Suprapubic skin (tissue), 3 donors: ENCODE results near the gene PRR20G.

ENCODE experiments used
- POLR2A ChIP-seq, 2 donors: fragments of 450-650 bp; IDR thresholded peaks; one replicate each; pipeline ENCODE4 v1.6.1; 2017; ENCODE audit warnings: antibody characterized with exemption in 2 of 2, mild to moderate bottlenecking in 2 of 2, moderate library complexity in 2 of 2
- TF ChIP-seq, protein P1 (sequence below), 2 donors: fragments of 200-600 bp in 1 of 2; fragments of 450-650 bp in 1 of 2; sonication (generic) in 1 of 2; IDR thresholded peaks; one replicate each; pipeline ENCODE4 v1.5.1; 2016 to 2019; ENCODE audit warnings: antibody characterized with exemption in 2 of 2, mild to moderate bottlenecking in 1 of 2, moderate library complexity in 1 of 2

- TF ChIP-seq, protein P1, sequence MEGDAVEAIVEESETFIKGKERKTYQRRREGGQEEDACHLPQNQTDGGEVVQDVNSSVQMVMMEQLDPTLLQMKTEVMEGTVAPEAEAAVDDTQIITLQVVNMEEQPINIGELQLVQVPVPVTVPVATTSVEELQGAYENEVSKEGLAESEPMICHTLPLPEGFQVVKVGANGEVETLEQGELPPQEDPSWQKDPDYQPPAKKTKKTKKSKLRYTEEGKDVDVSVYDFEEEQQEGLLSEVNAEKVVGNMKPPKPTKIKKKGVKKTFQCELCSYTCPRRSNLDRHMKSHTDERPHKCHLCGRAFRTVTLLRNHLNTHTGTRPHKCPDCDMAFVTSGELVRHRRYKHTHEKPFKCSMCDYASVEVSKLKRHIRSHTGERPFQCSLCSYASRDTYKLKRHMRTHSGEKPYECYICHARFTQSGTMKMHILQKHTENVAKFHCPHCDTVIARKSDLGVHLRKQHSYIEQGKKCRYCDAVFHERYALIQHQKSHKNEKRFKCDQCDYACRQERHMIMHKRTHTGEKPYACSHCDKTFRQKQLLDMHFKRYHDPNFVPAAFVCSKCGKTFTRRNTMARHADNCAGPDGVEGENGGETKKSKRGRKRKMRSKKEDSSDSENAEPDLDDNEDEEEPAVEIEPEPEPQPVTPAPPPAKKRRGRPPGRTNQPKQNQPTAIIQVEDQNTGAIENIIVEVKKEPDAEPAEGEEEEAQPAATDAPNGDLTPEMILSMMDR (IDR thresholded peaks at IDR 0.05): no peak
- TF ChIP-seq POLR2A (IDR thresholded peaks at IDR 0.05): no peak
Observed at GRCh38 chr3:127247292-127247691, 40.6 kb downstream of the PRR20G start.
